NT2/D1 (cell line): ENCODE data around the gene ALKAL2.
A peak's percentile ranks its signal among the peaks of the same experiment; 100 is the strongest.

Experiments
- DNase-seq: peaks from one replicate; pipeline ENCODE4 v3.0.0-alpha.2; 2011; ENCODE audit warnings: low read depth, low spot score
- H3K27me3 ChIP-seq: 2 replicates; pipeline ENCODE4 v1.6.0; 2011; ENCODE audit warnings: mild to moderate bottlenecking; ENCODE audit not compliant: insufficient read length, insufficient read depth
- H3K36me3 ChIP-seq: 2 replicates; pipeline ENCODE4 v1.6.1; 2011; ENCODE audit warnings: mild to moderate bottlenecking, low read length, mixed read lengths; ENCODE audit not compliant: insufficient read depth, insufficient read length
- H3K4me1 ChIP-seq: 2 replicates; pipeline ENCODE4 v1.5.1; 2011; ENCODE audit not compliant: insufficient read depth, insufficient read length
- H3K4me3 ChIP-seq: 2 replicates; pipeline ENCODE4 v1.5.1; 2011; ENCODE audit warnings: low read depth; ENCODE audit not compliant: insufficient read length
- H3K9ac ChIP-seq: 2 replicates; pipeline ENCODE4 v1.6.0; 2011; ENCODE audit warnings: low read depth; ENCODE audit not compliant: insufficient read length
- H3K9me3 ChIP-seq: 2 replicates; pipeline ENCODE4 v1.5.1; 2011; ENCODE audit warnings: mild to moderate bottlenecking, low read length; ENCODE audit not compliant: insufficient read depth
- SUZ12 ChIP-seq: IDR thresholded peaks from 2 replicates; pipeline ENCODE4 v1.6.1; 2011; ENCODE audit not compliant: insufficient read length, insufficient read depth; ENCODE audit errors: extremely low read depth
- YY1 ChIP-seq: IDR thresholded peaks from 2 replicates; pipeline ENCODE4 v1.6.1; 2011; ENCODE audit not compliant: insufficient read length, insufficient read depth
- ZNF274 ChIP-seq: IDR thresholded peaks from 2 replicates; pipeline ENCODE4 v1.6.1; 2011; ENCODE audit warnings: mild to moderate bottlenecking, low read depth, low read length

ALKAL2 gene

GRCh38 chr2:252001-252602 is 35.8 kb downstream of the ALKAL2 start:
- Histone ChIP-seq H3K27me3 (no peaks in the 10 kb centered on the region), H3K36me3 (peaks cover 3% of the 10 kb centered on the region), H3K9me3 (no peaks in the 10 kb centered on the region), H3K4me1 (no peaks in the 10 kb centered on the region), H3K9ac (no peak overlapping the region), H3K4me3 (no peak overlapping the region)
- no peak for DNase-seq
- TF ChIP-seq ZNF274 (no peak), YY1 (no peak), SUZ12 (no peak)

DNA sequence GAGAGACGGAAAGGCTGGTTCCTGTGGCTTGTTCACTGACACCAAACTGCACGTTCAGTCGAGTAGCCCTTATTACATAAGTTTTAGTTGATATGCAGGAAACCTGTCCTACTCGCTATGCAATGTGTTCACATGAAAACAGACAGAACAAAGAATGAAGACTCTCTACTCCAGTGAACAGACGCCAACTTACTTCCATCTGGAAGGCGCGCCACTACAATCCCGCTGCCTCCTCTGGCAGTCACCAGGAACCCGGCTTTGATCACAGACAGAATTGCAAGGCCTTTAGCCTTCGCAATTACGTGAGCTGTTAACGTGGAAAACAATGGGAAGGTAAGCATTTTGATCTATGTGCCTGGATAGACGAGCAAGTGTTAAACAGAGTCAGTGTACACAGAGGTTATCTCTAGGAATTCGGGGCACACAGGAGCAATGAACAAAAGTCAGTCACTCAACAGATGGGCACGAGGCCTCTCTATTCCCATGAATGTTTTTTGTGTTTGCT is 38.3 kb downstream of the ALKAL2 start:
- Histone ChIP-seq H3K4me1 (no peaks in the 10 kb centered on the region), H3K27me3 (no peaks in the 10 kb centered on the region), H3K9me3 (no peaks in the 10 kb centered on the region), H3K4me3 (no peak overlapping the region), H3K36me3 (peaks cover 9% of the 10 kb centered on the region), H3K9ac (no peak overlapping the region)
- DNase-seq = no peak
- TF ChIP-seq SUZ12 (no peak), YY1 (no peak), ZNF274 (no peak)

DNA sequence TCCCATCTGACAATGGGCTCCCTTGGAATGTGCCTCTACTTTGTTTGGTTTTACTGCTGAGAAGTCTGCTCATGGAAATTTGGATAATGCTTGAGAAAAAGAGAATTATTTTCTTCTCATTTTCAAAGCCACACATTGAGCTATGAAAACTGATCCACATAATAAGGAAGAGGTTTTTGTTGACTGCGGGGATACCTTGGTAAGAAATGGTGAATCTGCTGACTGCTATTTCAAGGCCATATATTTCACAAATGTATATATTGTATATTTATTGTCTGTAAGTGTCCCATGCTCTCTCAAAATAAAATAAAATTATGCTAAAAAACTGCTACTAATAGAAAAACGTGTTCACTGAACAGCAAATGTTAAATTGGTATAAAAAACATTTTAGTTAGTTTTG is 39.2 kb downstream of the ALKAL2 start:
- no peaks in the 10 kb centered on the region for H3K27me3 ChIP-seq
- no peaks in the 10 kb centered on the region for H3K9me3 ChIP-seq
- no peak overlapping the region for H3K4me3 ChIP-seq
- no peak for DNase-seq
- H3K36me3 ChIP-seq = peaks cover 9% of the 10 kb centered on the region
- no peak for TF ChIP-seq SUZ12
- no peaks in the 10 kb centered on the region for H3K4me1 ChIP-seq
- H3K9ac ChIP-seq = no peak overlapping the region

- Histone ChIP-seq H3K4me1 (no peaks in the 10 kb centered on the region), H3K4me3 (no peak overlapping the region), H3K27me3 (no peaks in the 10 kb centered on the region), H3K9ac (no peak overlapping the region), H3K36me3 (peaks cover 9% of the 10 kb centered on the region), H3K9me3 (no peaks in the 10 kb centered on the region)
- peak; percentile 38 for DNase-seq
- TF ChIP-seq ZNF274 (no peak), SUZ12 (no peak), YY1 (no peak)
Observed at GRCh38 chr2:246489-247144, 41.3 kb downstream of the ALKAL2 start.

DNA sequence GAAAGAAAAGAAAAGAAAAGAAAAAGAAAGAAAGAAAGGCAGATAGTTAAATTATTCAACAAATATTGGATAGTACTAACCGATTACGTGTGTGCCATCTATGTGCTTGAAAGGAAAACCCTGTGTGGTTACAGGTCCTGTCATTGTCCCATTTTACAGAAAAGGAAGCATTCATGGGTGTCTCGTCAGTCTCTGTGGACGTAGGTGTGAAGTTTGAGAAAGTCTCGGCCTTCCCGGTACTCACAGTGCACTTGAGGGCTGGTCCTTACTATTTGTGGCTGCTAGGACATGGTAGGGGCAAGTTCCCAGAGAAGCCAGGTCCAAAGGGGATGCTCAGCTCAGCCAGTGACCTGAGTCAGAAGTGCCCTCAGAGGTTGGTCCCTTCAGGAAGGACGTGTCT is 43.3 kb downstream of the ALKAL2 start:
- no peaks in the 10 kb centered on the region for H3K9me3 ChIP-seq

GRCh38 chr2:238869-239268 is 49.0 kb downstream of the ALKAL2 start:
- TF ChIP-seq ZNF274 (no peak), SUZ12 (no peak), YY1 (no peak)
- no peak overlapping the region for H3K9ac ChIP-seq
- no peak for DNase-seq

More for the DNA sequence above, 43.3 kb downstream of the ALKAL2 start:
- Histone ChIP-seq H3K9ac (no peak overlapping the region), H3K4me3 (no peak overlapping the region), H3K4me1 (no peaks in the 10 kb centered on the region), H3K27me3 (no peaks in the 10 kb centered on the region), H3K36me3 (peaks cover 9% of the 10 kb centered on the region)
- DNase-seq = no peak
- TF ChIP-seq YY1 (no peak), SUZ12 (no peak), ZNF274 (no peak)

DNA sequence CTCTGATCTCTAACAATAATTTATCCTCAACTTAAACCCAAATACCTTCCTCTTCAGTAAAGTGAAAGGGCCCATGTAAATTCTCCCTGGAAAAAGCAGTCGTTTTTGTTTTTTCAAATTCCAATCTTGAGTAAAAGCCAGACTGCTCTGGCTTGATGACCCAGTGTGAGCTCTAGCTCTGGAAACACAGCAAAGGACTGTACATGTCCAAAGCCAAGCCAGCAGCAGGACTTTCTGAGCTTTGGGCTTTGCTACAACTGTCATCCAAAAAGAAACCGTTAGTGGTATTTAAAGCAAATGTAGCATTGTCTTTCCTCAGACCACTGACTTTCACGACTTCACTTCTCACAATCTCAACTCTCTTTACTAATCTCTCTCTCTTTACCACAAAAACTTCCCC is 49.5 kb downstream of the ALKAL2 start:
- no peaks in the 10 kb centered on the region for H3K36me3 ChIP-seq
- H3K9ac ChIP-seq = no peak overlapping the region
- DNase-seq = no peak
- H3K9me3 ChIP-seq = 0 out of 2 replicates have a peak, but pooled peaks cover 4% of the 10 kb centered on the region
- no peak overlapping the region for H3K4me3 ChIP-seq
- H3K27me3 ChIP-seq = no peaks in the 10 kb centered on the region
- no peaks in the 10 kb centered on the region for H3K4me1 ChIP-seq
- TF ChIP-seq ZNF274 (no peak), SUZ12 (no peak), YY1 (no peak)

More at GRCh38 chr2:238869-239268, 49.0 kb downstream of the ALKAL2 start:
- no peak overlapping the region for H3K4me3 ChIP-seq
- H3K36me3 ChIP-seq = no peaks in the 10 kb centered on the region
- H3K4me1 ChIP-seq = no peaks in the 10 kb centered on the region
- no peaks in the 10 kb centered on the region for H3K27me3 ChIP-seq
- H3K9me3 ChIP-seq = 0 out of 2 replicates have a peak, but pooled peaks cover 4% of the 10 kb centered on the region
